ENCODE measurements around the gene RTF1.

The RTF1 gene

GRCh38 chr15:41392659-41393058 is 24.2 kb upstream of the RTF1 start:
- Histone ChIP-seq H3K9ac (ENCODE audit: low read length) (no peak overlapping the region), H3K79me2 (ENCODE audit: control insufficient read depth, insufficient read depth, low read length) (no peaks in the 10 kb centered on the region), H3K4ac (ENCODE audit: low read depth, low read length) (no peak overlapping the region), H3K18ac (ENCODE audit: low read length) (no peak overlapping the region), H3K27ac (ENCODE audit: low read depth, low read length) (no peak overlapping the region), H3K36me3 (ENCODE audit: control insufficient read depth, insufficient read depth, low read length) (no peaks in the 10 kb centered on the region), H3K23ac (ENCODE audit: low read length) (no peak overlapping the region), H4K8ac (ENCODE audit: low read depth, low read length) (no peak overlapping the region), H2AK5ac (ENCODE audit: low read length) (no peak overlapping the region), H2BK120ac (ENCODE audit: low read depth, low read length) (no peak overlapping the region), H3K79me1 (ENCODE audit: low read length) (no peaks in the 10 kb centered on the region), H2BK15ac (replicated peaks; ENCODE audit: low read depth) (no peak overlapping the region), H3K4me1 (ENCODE audit: control insufficient read depth, low read depth, low read length) (no peaks in the 10 kb centered on the region), H3K27me3 (ENCODE audit: insufficient read depth, low read length, poor library complexity) (no peaks in the 10 kb centered on the region), H3K56ac (ENCODE audit: low read length) (no peak overlapping the region), H3K4me2 (ENCODE audit: low read length) (no peak overlapping the region), H2BK5ac (ENCODE audit: low read length) (no peak overlapping the region), H4K5ac (ENCODE audit: low read length) (no peak overlapping the region), H3K4me3 (ENCODE audit: low read length) (no peak overlapping the region)
- DNase-seq: no peak
- WGBS (ENCODE audit: extremely low coverage, insufficient coverage, low lambda C conversion rate): no CpG with 5 or more reads among the region's 2 CpGs

GRCh38 chr15:41394924-41395323 is 22.0 kb upstream of the RTF1 start:
- no peak overlapping the region for H3K4ac ChIP-seq (ENCODE audit: low read depth, low read length)
- no peaks in the 10 kb centered on the region for H3K27me3 ChIP-seq (ENCODE audit: insufficient read depth, low read length, poor library complexity)
- no peak overlapping the region for H3K4me3 ChIP-seq (ENCODE audit: low read length)
- no peak overlapping the region for H3K23ac ChIP-seq (ENCODE audit: low read length)
- no peak overlapping the region for H3K27ac ChIP-seq (ENCODE audit: low read depth, low read length)
- no peak overlapping the region for H4K5ac ChIP-seq (ENCODE audit: low read length)
- H2BK15ac ChIP-seq (replicated peaks; ENCODE audit: low read depth): no peak overlapping the region
- no peaks in the 10 kb centered on the region for H3K4me1 ChIP-seq (ENCODE audit: control insufficient read depth, low read depth, low read length)
- no peak overlapping the region for H3K4me2 ChIP-seq (ENCODE audit: low read length)
- no peak overlapping the region for H3K9ac ChIP-seq (ENCODE audit: low read length)
- no peak overlapping the region for H3K18ac ChIP-seq (ENCODE audit: low read length)
- H3K79me2 ChIP-seq (ENCODE audit: control insufficient read depth, insufficient read depth, low read length): no peaks in the 10 kb centered on the region
- H2AK5ac ChIP-seq (ENCODE audit: low read length): no peak overlapping the region
- DNase-seq: no peak
- H2BK5ac ChIP-seq (ENCODE audit: low read length): no peak overlapping the region
- WGBS (ENCODE audit: extremely low coverage, insufficient coverage, low lambda C conversion rate): no CpG with 5 or more reads among the region's 4 CpGs
- H4K8ac ChIP-seq (ENCODE audit: low read depth, low read length): no peak overlapping the region
- H2BK120ac ChIP-seq (ENCODE audit: low read depth, low read length): no peak overlapping the region
- H3K79me1 ChIP-seq (ENCODE audit: low read length): no peaks in the 10 kb centered on the region
- H3K36me3 ChIP-seq (ENCODE audit: control insufficient read depth, insufficient read depth, low read length): no peaks in the 10 kb centered on the region
- H3K56ac ChIP-seq (ENCODE audit: low read length): no peak overlapping the region

- Histone ChIP-seq H3K4me3 (ENCODE audit: low read length) (no peak overlapping the region), H3K4ac (ENCODE audit: low read depth, low read length) (no peak overlapping the region), H3K4me2 (ENCODE audit: low read length) (no peak overlapping the region), H2BK5ac (ENCODE audit: low read length) (no peak overlapping the region), H2BK15ac (replicated peaks; ENCODE audit: low read depth) (no peak overlapping the region), H2BK120ac (ENCODE audit: low read depth, low read length) (no peak overlapping the region), H3K56ac (ENCODE audit: low read length) (no peak overlapping the region), H3K79me2 (ENCODE audit: control insufficient read depth, insufficient read depth, low read length) (no peaks in the 10 kb centered on the region), H3K23ac (ENCODE audit: low read length) (no peak overlapping the region), H2AK5ac (ENCODE audit: low read length) (no peak overlapping the region), H3K27me3 (ENCODE audit: insufficient read depth, low read length, poor library complexity) (no peaks in the 10 kb centered on the region), H3K27ac (ENCODE audit: low read depth, low read length) (no peak overlapping the region), H3K9ac (ENCODE audit: low read length) (no peak overlapping the region), H3K18ac (ENCODE audit: low read length) (no peak overlapping the region), H3K79me1 (ENCODE audit: low read length) (no peaks in the 10 kb centered on the region), H4K5ac (ENCODE audit: low read length) (no peak overlapping the region), H3K36me3 (ENCODE audit: control insufficient read depth, insufficient read depth, low read length) (no peaks in the 10 kb centered on the region), H3K4me1 (ENCODE audit: control insufficient read depth, low read depth, low read length) (no peaks in the 10 kb centered on the region), H4K8ac (ENCODE audit: low read depth, low read length) (no peak overlapping the region)
- no peak for DNase-seq
- WGBS (ENCODE audit: extremely low coverage, insufficient coverage, low lambda C conversion rate): no CpG with 5 or more reads among the region's 3 CpGs
Measured at GRCh38 chr15:41396111-41396510, 20.8 kb upstream of the RTF1 start.

- DNase-seq: no peak
- no peak overlapping the region for H3K23ac ChIP-seq (ENCODE audit: low read length)
- no peak overlapping the region for H2BK5ac ChIP-seq (ENCODE audit: low read length)
- H3K36me3 ChIP-seq (ENCODE audit: control insufficient read depth, insufficient read depth, low read length): no peaks in the 10 kb centered on the region
- peak overlapping the region; percentile 79 for H3K4me2 ChIP-seq (ENCODE audit: low read length)
- peak overlapping the region; percentile 71 for H3K18ac ChIP-seq (ENCODE audit: low read length)
- no peaks in the 10 kb centered on the region for H3K79me1 ChIP-seq (ENCODE audit: low read length)
- no peak overlapping the region for H2BK120ac ChIP-seq (ENCODE audit: low read depth, low read length)
- H2BK15ac ChIP-seq (replicated peaks; ENCODE audit: low read depth): no peak overlapping the region
- H3K27ac ChIP-seq (ENCODE audit: low read depth, low read length): no peak overlapping the region
- H3K27me3 ChIP-seq (ENCODE audit: insufficient read depth, low read length, poor library complexity): no peaks in the 10 kb centered on the region
- no peaks in the 10 kb centered on the region for H3K4me1 ChIP-seq (ENCODE audit: control insufficient read depth, low read depth, low read length)
- H2AK5ac ChIP-seq (ENCODE audit: low read length): no peak overlapping the region
- H3K56ac ChIP-seq (ENCODE audit: low read length): peak overlapping the region; percentile 97
- H4K5ac ChIP-seq (ENCODE audit: low read length): peak overlapping the region; percentile 15
- H3K79me2 ChIP-seq (ENCODE audit: control insufficient read depth, insufficient read depth, low read length): no peaks in the 10 kb centered on the region
- peak overlapping the region; percentile 91 for H3K9ac ChIP-seq (ENCODE audit: low read length)
- H3K4me3 ChIP-seq (ENCODE audit: low read length): peak overlapping the region; percentile 88
- H4K8ac ChIP-seq (ENCODE audit: low read depth, low read length): no peak overlapping the region
- no peak overlapping the region for H3K4ac ChIP-seq (ENCODE audit: low read depth, low read length)
- WGBS (ENCODE audit: extremely low coverage, insufficient coverage, low lambda C conversion rate): 100% methylated on average over 1 of the region's 9 CpGs
Measured at GRCh38 chr15:41401904-41402267, 15.0 kb upstream of the RTF1 start.

GRCh38 chr15:41407341-41407740 is 9.6 kb upstream of the RTF1 start:
- no CpG with 5 or more reads among the region's 5 CpGs for WGBS (ENCODE audit: extremely low coverage, insufficient coverage, low lambda C conversion rate)
- Histone ChIP-seq H3K23ac (ENCODE audit: low read length) (no peak overlapping the region), H3K79me1 (ENCODE audit: low read length) (no peaks in the 10 kb centered on the region), H3K18ac (ENCODE audit: low read length) (no peak overlapping the region), H3K79me2 (ENCODE audit: control insufficient read depth, insufficient read depth, low read length) (no peaks in the 10 kb centered on the region), H2BK15ac (replicated peaks; ENCODE audit: low read depth) (no peak overlapping the region), H2BK5ac (ENCODE audit: low read length) (no peak overlapping the region), H2AK5ac (ENCODE audit: low read length) (no peak overlapping the region), H3K4me1 (ENCODE audit: control insufficient read depth, low read depth, low read length) (no peaks in the 10 kb centered on the region), H4K8ac (ENCODE audit: low read depth, low read length) (no peak overlapping the region), H3K4me3 (ENCODE audit: low read length) (no peak overlapping the region), H3K27ac (ENCODE audit: low read depth, low read length) (no peak overlapping the region), H2BK120ac (ENCODE audit: low read depth, low read length) (no peak overlapping the region), H3K27me3 (ENCODE audit: insufficient read depth, low read length, poor library complexity) (no peaks in the 10 kb centered on the region), H3K36me3 (ENCODE audit: control insufficient read depth, insufficient read depth, low read length) (no peaks in the 10 kb centered on the region), H3K4me2 (ENCODE audit: low read length) (no peak overlapping the region), H3K56ac (ENCODE audit: low read length) (no peak overlapping the region), H4K5ac (ENCODE audit: low read length) (no peak overlapping the region), H3K4ac (ENCODE audit: low read depth, low read length) (no peak overlapping the region), H3K9ac (ENCODE audit: low read length) (no peak overlapping the region)
- DNase-seq: no peak

- no peaks in the 10 kb centered on the region for H3K79me2 ChIP-seq (ENCODE audit: control insufficient read depth, insufficient read depth, low read length)
- H2BK120ac ChIP-seq (ENCODE audit: low read depth, low read length): no peak overlapping the region
- H3K4me2 ChIP-seq (ENCODE audit: low read length): no peak overlapping the region
- no peak overlapping the region for H4K8ac ChIP-seq (ENCODE audit: low read depth, low read length)
- H3K56ac ChIP-seq (ENCODE audit: low read length): no peak overlapping the region
- no peak overlapping the region for H3K9ac ChIP-seq (ENCODE audit: low read length)
- no peaks in the 10 kb centered on the region for H3K4me1 ChIP-seq (ENCODE audit: control insufficient read depth, low read depth, low read length)
- no peak overlapping the region for H2AK5ac ChIP-seq (ENCODE audit: low read length)
- H3K79me1 ChIP-seq (ENCODE audit: low read length): no peaks in the 10 kb centered on the region
- no peak overlapping the region for H2BK5ac ChIP-seq (ENCODE audit: low read length)
- no peak overlapping the region for H2BK15ac ChIP-seq (replicated peaks; ENCODE audit: low read depth)
- no peak overlapping the region for H3K18ac ChIP-seq (ENCODE audit: low read length)
- H3K4me3 ChIP-seq (ENCODE audit: low read length): no peak overlapping the region
- H3K4ac ChIP-seq (ENCODE audit: low read depth, low read length): no peak overlapping the region
- H3K27me3 ChIP-seq (ENCODE audit: insufficient read depth, low read length, poor library complexity): no peaks in the 10 kb centered on the region
- WGBS (ENCODE audit: extremely low coverage, insufficient coverage, low lambda C conversion rate): no CpG with 5 or more reads among the region's 2 CpGs
- H3K36me3 ChIP-seq (ENCODE audit: control insufficient read depth, insufficient read depth, low read length): no peaks in the 10 kb centered on the region
- DNase-seq: peak; percentile 18
- no peak overlapping the region for H3K27ac ChIP-seq (ENCODE audit: low read depth, low read length)
- no peak overlapping the region for H4K5ac ChIP-seq (ENCODE audit: low read length)
- no peak overlapping the region for H3K23ac ChIP-seq (ENCODE audit: low read length)
Measured at GRCh38 chr15:41408234-41408641, 8.7 kb upstream of the RTF1 start.
